Astrocyte (in vitro differentiated cells and primary cell): ENCODE data around the gene ZNF526. TPM values are rescaled to one million over a fixed set of nuclear protein-coding genes. Genes with fewer than 3 reads are reported as not detected.

Experiments
- DNase-seq: peaks from one replicate; pipeline ENCODE4 v3.0.0-alpha.2; 2010; ENCODE audit warnings: low read depth
- FAIRE-seq: peaks from 2 replicates; lab custom pipeline; 2011; peaks lifted over from hg19 to GRCh38; lab: Jason Lieb, UNC
- H2AFZ ChIP-seq: 2 replicates; pipeline ENCODE4 v1.6.0; 2012; ENCODE audit warnings: low read depth, low read length, inconsistent platforms
- H3K27ac ChIP-seq: 2 replicates; pipeline ENCODE4 v1.5.1; 2011; ENCODE audit warnings: low read depth, low read length, inconsistent platforms
- H3K27me3 ChIP-seq: 2 replicates; pipeline ENCODE4 v1.6.0; 2011; ENCODE audit warnings: low read length, inconsistent platforms; ENCODE audit not compliant: insufficient read depth
- H3K36me3 ChIP-seq: 2 replicates; pipeline ENCODE4 v1.5.1; 2011; ENCODE audit warnings: low read length, inconsistent platforms; ENCODE audit not compliant: insufficient read depth
- H3K4me1 ChIP-seq: 2 replicates; pipeline ENCODE4 v1.5.1; 2011; ENCODE audit warnings: low read length, inconsistent platforms; ENCODE audit not compliant: insufficient read depth
- H3K4me2 ChIP-seq: 2 replicates; pipeline ENCODE4 v1.6.0; 2012; ENCODE audit warnings: low read length, inconsistent platforms
- H3K4me3 ChIP-seq: 2 replicates; pipeline ENCODE4 v1.5.1; 2011; ENCODE audit warnings: low read depth, mild to moderate bottlenecking, low read length, inconsistent platforms; ENCODE audit not compliant: insufficient read depth
- H3K79me2 ChIP-seq: 2 replicates; pipeline ENCODE4 v1.6.0; 2012; ENCODE audit warnings: mild to moderate bottlenecking, low read length, inconsistent platforms; ENCODE audit not compliant: insufficient read depth
- H3K9ac ChIP-seq: 2 replicates; pipeline ENCODE4 v1.6.0; 2012; ENCODE audit warnings: mild to moderate bottlenecking, low read length, inconsistent platforms
- H3K9me3 ChIP-seq: 2 replicates; pipeline ENCODE4 v1.5.1; 2012; ENCODE audit warnings: low read depth, mild to moderate bottlenecking, low read length, inconsistent platforms; ENCODE audit not compliant: insufficient read depth
- H4K20me1 ChIP-seq: 2 replicates; pipeline ENCODE4 v1.6.0; 2012; ENCODE audit warnings: low read length, inconsistent platforms; ENCODE audit not compliant: insufficient read depth
- H3K27ac Mint-ChIP-seq: one replicate; pipeline ENCODE4 v1.8.0; 2021; ENCODE audit warnings: mild to moderate bottlenecking, mixed read lengths; ENCODE audit not compliant: unreplicated experiment
- H3K27me3 Mint-ChIP-seq: one replicate; pipeline ENCODE4 v1.8.0; 2021; ENCODE audit warnings: low read depth, mixed read lengths; ENCODE audit not compliant: unreplicated experiment
- H3K36me3 Mint-ChIP-seq: one replicate; pipeline ENCODE4 v1.8.0; 2021; ENCODE audit warnings: low read depth, mixed read lengths; ENCODE audit not compliant: unreplicated experiment
- H3K4me1 Mint-ChIP-seq: one replicate; pipeline ENCODE4 v1.8.0; 2021; ENCODE audit warnings: low read depth, mixed read lengths; ENCODE audit not compliant: unreplicated experiment
- H3K4me3 Mint-ChIP-seq: one replicate; pipeline ENCODE4 v1.8.0; 2021; ENCODE audit warnings: mild to moderate bottlenecking, moderate library complexity, mixed read lengths; ENCODE audit not compliant: unreplicated experiment
- H3K9me3 Mint-ChIP-seq: one replicate; pipeline ENCODE4 v1.8.0; 2021; ENCODE audit warnings: mild to moderate bottlenecking, mixed read lengths; ENCODE audit not compliant: unreplicated experiment
- CTCF ChIP-seq: IDR thresholded peaks from 2 replicates; pipeline ENCODE4 v1.5.1; 2011; ENCODE audit warnings: low read depth, mild to moderate bottlenecking, inconsistent platforms, low read length, moderate library complexity; ENCODE audit not compliant: insufficient read depth
- EZH2 ChIP-seq: IDR thresholded peaks from 2 replicates; pipeline ENCODE4 v1.6.1; 2012; ENCODE audit warnings: mild to moderate bottlenecking, low read length, inconsistent platforms; ENCODE audit not compliant: insufficient read depth
- total RNA-seq: library from RNA; stranded (reverse); gene quantifications from 2 replicates; pipeline ENCODE4 v1.2.1, GENCODE V29; 2021

Gene ZNF526
- total RNA-seq, 1 donor from 2014 or later, result 20.2 TPM

GRCh38 chr19:42202290-42202880 is 17.7 kb upstream of the ZNF526 start:
- FAIRE-seq (no peak), DNase-seq (no peak)
- peak overlapping the region; percentile 20 for H3K27ac Mint-ChIP-seq

DNA sequence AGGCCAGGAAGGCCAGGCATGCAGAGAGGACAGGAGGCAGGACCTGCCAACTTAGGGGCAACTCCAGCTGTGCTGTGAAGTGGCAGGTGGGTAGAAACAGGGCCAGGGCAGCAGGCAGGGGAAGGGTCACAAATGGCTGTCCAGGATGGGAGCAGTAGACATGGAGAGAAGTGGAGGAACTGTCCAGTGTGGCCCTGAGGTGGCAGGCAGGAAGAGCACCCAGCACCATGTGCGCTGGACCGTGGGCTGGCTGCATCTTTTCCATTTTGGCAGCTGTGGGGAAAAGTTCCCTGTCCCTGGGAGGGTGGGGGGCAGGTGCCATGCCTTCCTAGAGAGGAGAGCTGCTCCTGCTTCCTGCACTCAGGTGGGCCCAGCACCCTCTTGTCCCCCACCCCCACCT is 16.4 kb upstream of the ZNF526 start:
- H3K27ac Mint-ChIP-seq, result no peak overlapping the region
- peaks cover 29% of the 10 kb centered on the region for H3K79me2 ChIP-seq
- no peaks in the 10 kb centered on the region for H3K27me3 Mint-ChIP-seq
- no peaks in the 10 kb centered on the region for H3K9me3 ChIP-seq
- no peak overlapping the region for H3K27ac ChIP-seq
- no peaks in the 10 kb centered on the region for H3K27me3 ChIP-seq
- H3K4me1 ChIP-seq, result peaks cover 36% of the 10 kb centered on the region
- peaks cover 50% of the 10 kb centered on the region for H3K36me3 Mint-ChIP-seq
- no peak overlapping the region for H2AFZ ChIP-seq
- peaks cover 10% of the 10 kb centered on the region for H3K36me3 ChIP-seq
- H3K4me3 ChIP-seq, result no peak overlapping the region
- no peak for TF ChIP-seq EZH2
- no peak for TF ChIP-seq CTCF
- H3K4me2 ChIP-seq, result no peak overlapping the region
- peaks cover 30% of the 10 kb centered on the region for H3K4me1 Mint-ChIP-seq
- no peak overlapping the region for H3K4me3 Mint-ChIP-seq
- H3K9me3 Mint-ChIP-seq, result no peaks in the 10 kb centered on the region
- DNase-seq (no peak), FAIRE-seq (no peak)
- H3K9ac ChIP-seq, result no peak overlapping the region
- peaks cover 40% of the 10 kb centered on the region for H4K20me1 ChIP-seq

More at GRCh38 chr19:42202290-42202880, 17.7 kb upstream of the ZNF526 start:
- Histone ChIP-seq H3K27ac (no peak overlapping the region), H4K20me1 (peaks cover 43% of the 10 kb centered on the region), H3K79me2 (peaks cover 29% of the 10 kb centered on the region), H3K36me3 (peaks cover 14% of the 10 kb centered on the region), H3K4me1 (peaks cover 24% of the 10 kb centered on the region), H3K9me3 (no peaks in the 10 kb centered on the region), H3K4me2 (no peak overlapping the region), H3K4me3 (no peak overlapping the region), H2AFZ (no peak overlapping the region), H3K9ac (no peak overlapping the region), H3K27me3 (no peaks in the 10 kb centered on the region)
- Mint-ChIP-seq H3K4me3 (no peak overlapping the region), H3K9me3 (no peaks in the 10 kb centered on the region), H3K36me3 (peaks cover 47% of the 10 kb centered on the region), H3K27me3 (no peaks in the 10 kb centered on the region), H3K4me1 (peaks cover 22% of the 10 kb centered on the region)
- TF ChIP-seq CTCF (no peak), EZH2 (no peak)

DNA sequence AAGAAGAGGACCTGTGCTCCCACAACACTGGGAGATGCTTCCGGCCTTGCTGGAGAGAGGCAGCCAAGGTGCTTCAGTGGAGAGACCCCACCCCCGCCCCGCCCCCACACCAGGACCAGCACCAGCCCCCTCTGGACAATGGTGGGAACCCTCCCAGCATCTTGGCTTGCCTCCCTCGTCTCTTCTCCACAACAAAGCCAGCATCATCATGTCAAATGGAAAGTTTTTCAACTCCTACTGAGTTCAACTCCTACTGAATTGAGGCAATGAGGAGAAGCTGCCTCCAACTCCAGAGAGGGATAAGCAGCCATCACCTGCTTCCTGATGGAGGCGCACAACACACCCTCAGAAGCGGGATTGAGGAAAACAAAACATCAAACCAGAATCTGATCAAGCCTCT is 15.4 kb upstream of the ZNF526 start:
- no peak overlapping the region for H3K27ac ChIP-seq
- no peaks in the 10 kb centered on the region for H3K27me3 Mint-ChIP-seq
- no peak overlapping the region for H2AFZ ChIP-seq
- H3K79me2 ChIP-seq, result peaks cover 34% of the 10 kb centered on the region
- no peak for TF ChIP-seq EZH2
- no peak for TF ChIP-seq CTCF
- no peak overlapping the region for H3K4me3 ChIP-seq
- peaks cover 28% of the 10 kb centered on the region for H3K4me1 Mint-ChIP-seq
- DNase-seq (no peak), FAIRE-seq (no peak)
- no peak overlapping the region for H3K27ac Mint-ChIP-seq
- H3K36me3 Mint-ChIP-seq, result peaks cover 53% of the 10 kb centered on the region
- no peaks in the 10 kb centered on the region for H3K9me3 Mint-ChIP-seq
- no peaks in the 10 kb centered on the region for H3K9me3 ChIP-seq
- no peaks in the 10 kb centered on the region for H3K27me3 ChIP-seq
- H3K4me3 Mint-ChIP-seq, result no peak overlapping the region
- H3K4me2 ChIP-seq, result no peak overlapping the region
- H3K36me3 ChIP-seq, result peaks cover 11% of the 10 kb centered on the region
- H4K20me1 ChIP-seq, result peaks cover 37% of the 10 kb centered on the region
- H3K9ac ChIP-seq, result no peak overlapping the region
- H3K4me1 ChIP-seq, result peaks cover 36% of the 10 kb centered on the region
